Activated CD4-positive, alpha-beta T cell treated with anti-CD3 and anti-CD28 coated beads, Interleukin-2, Interleukin-4, amounts not matched to agents 100 ng/mL and 50 ng/mL, durations not matched to agents 16 hours and 8 hours (primary cell): ENCODE results near the gene GABRA5.

ENCODE experiments used
- DNase-seq: peaks from one replicate; pipeline ENCODE4 v3.0.0-alpha.2; 2020; ENCODE audit warnings: low spot score

GABRA5 gene

DNA sequence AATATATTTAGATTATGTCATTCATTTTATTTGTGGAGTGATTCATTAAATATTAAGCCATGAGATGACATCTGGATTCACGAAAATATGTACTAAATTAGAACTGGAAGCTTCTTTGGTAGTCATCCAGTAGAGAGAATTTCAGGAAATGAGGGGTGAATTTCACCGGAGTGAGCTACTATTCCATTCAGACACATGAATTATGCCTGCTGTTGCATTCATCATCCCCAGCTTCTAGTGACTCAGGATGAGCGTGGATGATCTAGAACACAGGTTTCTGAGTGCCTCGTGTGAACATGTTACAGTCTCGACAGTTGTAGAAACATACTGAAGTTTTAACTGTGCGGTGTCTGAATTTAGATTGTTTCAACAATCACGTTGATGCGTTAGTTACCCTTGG is 61.2 kb downstream of the GABRA5 start:
- DNase-seq = no peak

- no peak for DNase-seq
Measured at GRCh38 chr15:26929588-26929987, 62.7 kb downstream of the GABRA5 start.

GRCh38 chr15:26934848-26935247 is 68.0 kb downstream of the GABRA5 start:
- no peak for DNase-seq

DNA sequence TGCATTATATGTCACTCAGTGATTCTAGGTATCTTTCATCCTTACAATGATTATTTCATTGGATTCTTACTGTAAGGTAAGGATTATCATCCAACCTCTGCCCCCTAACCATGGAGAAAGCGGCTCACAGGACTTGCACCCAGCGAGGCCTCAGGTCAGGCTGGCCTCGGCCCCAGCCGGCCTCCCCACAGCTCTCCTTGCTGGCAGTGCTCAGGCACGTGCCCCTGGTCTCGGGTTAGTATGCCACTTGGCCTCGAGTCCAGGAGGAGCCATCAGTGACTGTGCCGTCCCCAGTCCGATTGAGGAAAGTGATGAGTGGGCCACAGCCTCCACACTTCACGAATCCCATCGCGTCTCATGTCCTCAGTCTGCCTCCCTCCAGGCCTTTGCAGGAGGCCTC is 68.5 kb downstream of the GABRA5 start:
- DNase-seq = no peak

DNA sequence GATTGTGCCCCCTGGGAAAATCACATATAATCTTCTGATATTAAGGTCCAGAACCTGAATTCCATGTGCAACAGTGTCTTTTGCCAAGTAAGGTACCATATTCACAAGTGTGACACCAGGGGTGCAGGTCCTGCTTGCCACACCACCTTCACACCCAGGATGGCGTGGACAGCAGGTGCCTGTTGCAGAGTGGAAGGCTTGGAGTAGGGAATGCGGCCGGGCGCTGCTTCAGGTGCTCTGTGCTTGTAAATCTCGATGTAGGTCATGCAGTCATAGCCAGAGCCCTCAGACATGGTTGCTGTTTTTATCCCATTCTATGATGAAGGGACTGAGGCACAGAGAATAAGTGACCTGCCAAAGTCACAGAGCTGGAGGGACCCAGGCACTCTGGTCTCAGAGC is 69.6 kb downstream of the GABRA5 start:
- no peak for DNase-seq

GRCh38 chr15:26937134-26937533 is 70.3 kb downstream of the GABRA5 start:
- no peak for DNase-seq

GRCh38 chr15:26939398-26939797 is 72.5 kb downstream of the GABRA5 start:
- no peak for DNase-seq

DNA sequence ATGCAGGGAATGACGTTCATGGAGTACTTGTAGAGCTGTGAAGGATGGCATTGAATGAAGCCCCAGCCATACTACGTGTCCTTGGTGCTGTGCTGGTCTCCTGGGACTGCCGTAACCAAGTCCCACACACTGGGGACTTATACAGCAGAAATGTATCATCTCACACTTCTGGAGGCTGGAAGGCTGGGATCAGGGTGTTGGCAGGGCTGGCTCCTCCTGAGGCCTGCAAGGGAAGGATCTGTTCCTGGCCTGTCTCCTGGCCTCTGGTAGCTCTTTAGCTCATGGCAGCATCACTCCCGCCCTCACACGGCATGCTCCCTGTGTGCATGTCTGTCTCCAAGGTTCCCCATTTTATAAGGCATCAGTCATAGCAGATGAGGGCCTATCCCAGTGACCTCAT is 74.6 kb downstream of the GABRA5 start:
- DNase-seq = no peak

DNA sequence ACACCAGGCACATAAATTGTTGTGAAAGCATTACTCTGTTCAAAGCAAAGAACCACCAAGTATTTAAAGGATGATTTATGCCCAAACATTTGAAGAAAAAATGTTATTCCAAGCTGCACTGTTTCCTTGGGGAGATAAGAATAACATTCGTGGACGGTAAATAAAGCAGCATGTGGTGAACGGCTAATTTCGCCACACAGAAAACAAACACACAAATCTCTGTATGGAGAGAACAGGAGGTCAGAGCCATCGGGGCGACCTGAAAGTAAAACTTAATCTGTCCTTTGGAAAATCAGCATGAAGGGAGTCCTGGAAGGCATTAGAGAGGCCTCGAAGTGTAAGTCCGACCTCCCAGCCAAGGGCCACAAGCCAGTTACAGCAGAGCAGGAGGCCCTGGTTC is 77.0 kb downstream of the GABRA5 start:
- DNase-seq = no peak

GRCh38 chr15:26945046-26945445 is 78.2 kb downstream of the GABRA5 start:
- DNase-seq = no peak

DNA sequence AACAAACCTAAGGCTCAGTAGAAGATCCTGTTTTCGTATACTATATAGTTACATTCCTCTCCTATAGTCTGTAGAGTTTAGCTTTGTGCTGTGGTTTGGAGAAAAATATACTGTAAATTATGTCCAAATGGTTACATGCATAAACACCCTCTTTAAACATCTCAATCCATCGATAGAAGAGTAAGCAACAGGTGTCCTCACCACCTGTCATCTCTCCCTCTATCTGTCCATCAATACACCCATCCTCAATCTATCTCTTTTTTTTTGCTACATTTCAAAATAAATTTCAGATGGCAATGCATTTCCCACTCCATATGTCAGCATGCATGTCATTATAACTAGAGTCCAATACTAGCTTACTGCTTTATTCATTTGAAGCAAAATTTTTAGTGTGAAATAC is 83.1 kb downstream of the GABRA5 start:
- no peak for DNase-seq

- DNase-seq = no peak
Measured at GRCh38 chr15:26954403-26954802, 87.5 kb downstream of the GABRA5 start.

DNA sequence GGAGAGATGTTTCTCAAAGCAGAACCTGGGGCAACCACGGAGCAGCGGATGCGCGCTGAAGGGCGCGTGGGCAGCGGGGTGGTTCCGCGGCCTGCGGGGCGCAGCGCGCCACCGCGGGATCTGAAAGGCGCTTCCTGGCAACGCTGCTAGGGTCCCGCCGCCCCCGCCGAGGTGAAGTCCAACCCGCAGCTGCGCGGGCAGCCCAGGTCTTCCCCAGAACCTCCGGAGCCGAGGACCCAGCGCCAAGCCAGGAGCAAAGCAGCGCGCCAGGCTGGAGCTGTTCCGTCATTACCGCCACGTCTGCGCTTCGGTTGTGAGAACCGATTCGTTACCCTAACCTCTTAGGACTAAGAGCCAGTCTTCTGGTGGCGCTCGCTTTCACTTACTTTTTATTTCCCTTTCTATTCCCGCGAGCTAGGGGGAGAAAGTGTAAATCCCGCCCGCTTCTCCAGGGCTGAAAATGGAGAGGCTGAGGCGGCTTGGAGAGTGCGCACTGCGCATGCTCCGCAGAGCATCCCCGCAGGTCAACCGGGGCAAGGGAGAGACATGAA is 100.9 kb downstream of the GABRA5 start:
- DNase-seq = no peak

DNA sequence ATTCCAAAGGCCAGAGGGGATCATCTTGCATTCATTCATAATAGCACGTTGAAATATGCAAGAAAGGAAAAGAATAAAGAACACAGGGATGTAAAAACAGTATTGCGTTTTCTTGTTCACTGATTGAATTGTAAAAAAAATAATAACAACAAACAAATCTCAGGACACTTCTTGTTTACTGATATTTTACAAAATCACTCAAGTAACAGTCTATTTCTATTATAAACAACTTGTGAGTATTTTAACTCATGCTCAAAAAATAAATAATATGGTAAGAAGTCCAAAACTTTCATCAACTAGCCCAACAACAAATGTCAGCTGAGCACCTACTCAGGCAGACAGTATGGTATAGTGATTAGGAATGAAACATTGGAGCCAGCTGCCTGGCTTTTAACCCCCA is 101.9 kb downstream of the GABRA5 start:
- DNase-seq = no peak

- no peak for DNase-seq
Measured at GRCh38 chr15:26970712-26971210, 103.9 kb downstream of the GABRA5 start, which contains the start of gene GABRG3. Gene GABRG3 (plus strand): TSS chr15:26971181.

DNA sequence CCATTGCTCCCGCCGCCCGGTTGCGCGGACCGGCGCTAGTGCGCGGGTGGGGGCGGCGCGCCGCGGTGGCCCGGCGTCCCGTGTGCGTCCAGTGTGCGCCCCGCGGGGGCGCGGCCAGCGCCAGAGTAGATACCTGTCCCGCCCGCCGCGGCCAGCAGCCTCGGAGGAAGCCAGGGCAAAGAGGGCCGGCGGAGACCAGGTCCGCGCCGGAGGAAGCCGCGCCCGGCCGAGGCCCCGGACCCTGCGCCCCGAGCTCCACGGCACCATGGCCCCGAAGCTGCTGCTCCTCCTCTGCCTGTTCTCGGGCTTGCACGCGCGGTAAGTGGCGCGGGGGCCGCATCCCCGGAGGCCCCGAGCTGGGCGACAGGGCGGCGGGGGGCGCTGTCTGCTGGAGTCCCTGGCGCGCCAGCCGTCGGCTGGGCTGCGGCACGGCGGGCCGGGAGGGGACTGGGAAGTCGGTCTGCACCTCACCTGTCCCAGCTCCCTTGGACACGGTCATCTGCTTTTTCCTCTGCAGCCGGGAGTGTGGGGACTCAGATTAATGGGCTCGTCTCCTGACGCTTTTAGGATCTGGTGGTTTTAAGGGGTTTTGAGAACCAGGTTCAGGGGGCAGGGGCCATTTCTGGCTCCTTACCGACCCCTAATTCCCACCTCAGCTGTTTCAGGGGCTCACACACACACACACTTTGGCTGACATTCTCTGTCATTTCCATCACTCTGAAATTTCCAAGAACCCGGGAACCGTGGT is 104.6 kb downstream of the GABRA5 start:
- DNase-seq = no peak

DNA sequence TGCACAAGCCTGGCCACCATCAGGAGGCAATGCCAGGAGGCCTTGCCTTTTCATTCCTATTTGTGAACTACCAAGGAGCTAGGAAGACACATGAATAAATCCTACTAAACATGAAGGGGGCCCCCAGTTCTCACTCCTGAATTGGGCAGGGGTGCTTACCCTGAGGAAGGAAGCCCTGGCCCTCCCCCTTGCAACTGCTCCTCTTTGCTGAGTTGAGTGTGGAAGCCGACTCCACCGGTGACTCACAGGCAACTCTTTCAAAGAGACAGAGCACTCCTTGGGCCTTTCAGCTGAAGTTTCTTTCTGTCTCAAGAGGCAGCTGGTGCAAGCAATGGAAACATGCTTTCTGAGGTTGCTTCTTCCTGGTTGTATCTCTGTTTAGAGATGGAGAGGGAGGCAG is 105.8 kb downstream of the GABRA5 start:
- DNase-seq = no peak

DNA sequence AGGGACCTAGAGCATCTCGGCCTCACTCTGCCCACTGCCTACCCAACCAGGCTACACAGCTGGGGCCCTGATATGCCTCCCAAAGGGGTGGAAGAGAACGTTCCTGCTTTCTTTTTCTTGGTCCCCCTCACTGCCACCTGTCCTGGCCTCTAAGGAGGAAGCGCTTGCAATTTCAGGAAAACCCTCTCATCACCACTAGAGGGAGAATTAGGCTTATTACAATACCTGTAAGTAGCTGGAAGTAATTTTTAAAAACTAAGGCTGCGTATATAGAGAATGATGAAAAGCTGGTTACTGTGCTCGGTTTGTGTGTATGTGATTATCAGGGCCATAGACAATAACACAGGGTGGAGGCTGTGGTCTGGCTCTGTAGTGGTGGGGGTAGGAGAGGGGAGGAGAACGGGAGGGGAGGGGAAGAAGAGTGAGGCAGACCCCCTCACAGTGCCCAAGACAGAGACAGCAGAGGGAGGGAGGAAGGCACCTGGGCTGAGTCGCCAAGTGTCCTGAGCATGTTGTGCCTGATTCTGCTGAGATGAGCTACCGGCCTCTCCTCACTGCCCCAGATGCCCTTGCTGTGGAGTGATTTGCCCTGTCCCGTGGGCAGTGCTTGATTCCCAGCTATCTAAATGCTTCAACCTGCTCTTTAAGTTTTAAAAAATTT is 107.4 kb downstream of the GABRA5 start:
- peak; percentile 10 for DNase-seq

GRCh38 chr15:26981492-26981891 is 114.6 kb downstream of the GABRA5 start:
- DNase-seq = no peak

DNA sequence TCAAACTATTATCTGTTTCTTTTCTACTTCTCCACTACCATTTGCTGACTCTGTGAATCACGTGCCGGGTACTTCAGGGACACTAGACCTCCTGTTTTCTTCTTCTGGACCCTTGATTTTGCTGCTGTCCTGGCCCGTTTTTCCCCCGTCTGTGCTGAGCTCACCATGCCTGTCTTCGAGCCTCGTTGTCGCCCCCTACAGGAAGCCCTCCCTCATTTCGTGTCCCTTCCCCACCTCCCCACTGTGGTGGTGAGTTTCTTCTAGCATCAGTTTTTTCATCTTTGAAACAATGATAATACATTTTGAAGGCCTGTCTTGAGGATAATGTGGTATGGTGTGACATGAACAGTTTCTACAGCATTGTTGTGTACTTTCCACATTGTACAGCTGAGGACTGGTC is 117.0 kb downstream of the GABRA5 start:
- DNase-seq = no peak

DNA sequence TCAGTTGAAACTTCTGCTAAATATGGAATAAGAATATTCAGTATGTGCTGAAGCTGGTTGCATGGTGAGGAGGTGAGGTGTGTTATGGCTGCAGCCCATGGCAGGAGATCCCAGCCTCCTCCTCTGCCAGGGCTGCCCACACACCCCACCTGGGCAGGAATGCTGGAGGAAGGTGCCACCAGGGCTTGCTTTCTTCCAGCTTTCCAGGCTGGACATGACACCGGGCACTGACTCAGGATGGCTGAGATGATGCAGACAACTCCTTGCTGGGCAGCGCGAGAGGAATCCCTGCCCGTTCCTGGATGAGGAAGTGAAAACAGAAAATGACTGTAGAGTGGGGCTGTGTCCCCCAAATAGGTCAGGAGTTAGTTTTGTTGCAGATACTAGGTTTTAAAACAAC is 118.2 kb downstream of the GABRA5 start:
- no peak for DNase-seq

GRCh38 chr15:26996250-26996649 is 129.4 kb downstream of the GABRA5 start:
- DNase-seq = no peak
